Endodermal cell (in vitro differentiated cells): ENCODE results near the gene TBC1D21. TPM values are rescaled to one million over a fixed set of nuclear protein-coding genes. Genes with fewer than 3 reads are reported as not detected.

Experiments
- DNase-seq: peaks from one replicate; pipeline ENCODE4 v3.0.0-alpha.2; 2017
- H3K27ac ChIP-seq: 2 replicates; pipeline ENCODE4 v1.5.1; 2013; ENCODE audit warnings: mild to moderate bottlenecking, low read depth, low read length, moderate library complexity
- H3K27me3 ChIP-seq: 2 replicates; pipeline ENCODE4 v1.6.1; 2013; ENCODE audit warnings: mild to moderate bottlenecking, low read length, moderate library complexity; ENCODE audit not compliant: insufficient read depth, control insufficient read depth, poor library complexity, severe bottlenecking
- H3K36me3 ChIP-seq: 2 replicates; pipeline ENCODE4 v1.7.0; 2013; ENCODE audit warnings: mild to moderate bottlenecking, low read length, moderate library complexity; ENCODE audit not compliant: control insufficient read depth, insufficient read depth
- H3K4me1 ChIP-seq: one replicate; pipeline ENCODE4 v1.7.0; 2013; ENCODE audit warnings: low read length; ENCODE audit not compliant: control insufficient read depth, insufficient read depth
- H3K4me3 ChIP-seq: 2 replicates; pipeline ENCODE4 v1.5.1; 2013; ENCODE audit warnings: mild to moderate bottlenecking, low read length, moderate library complexity
- H3K9ac ChIP-seq: 2 replicates; pipeline ENCODE4 v1.6.1; 2013; ENCODE audit warnings: mild to moderate bottlenecking, low read length, moderate library complexity; ENCODE audit not compliant: poor library complexity, severe bottlenecking; ENCODE audit errors: extremely low read depth
- H3K9me3 ChIP-seq: 2 replicates; pipeline ENCODE4 v1.6.1; 2013; ENCODE audit warnings: mild to moderate bottlenecking, low read length, moderate library complexity; ENCODE audit not compliant: control insufficient read depth
- H3K27ac Mint-ChIP-seq: 2 replicates; pipeline ENCODE4 v1.8.0; 2020; ENCODE audit warnings: mixed read lengths
- H3K27me3 Mint-ChIP-seq: 2 replicates; pipeline ENCODE4 v1.8.0; 2021; ENCODE audit warnings: mild to moderate bottlenecking, mixed read lengths; ENCODE audit not compliant: insufficient read depth
- H3K36me3 Mint-ChIP-seq: 2 replicates; pipeline ENCODE4 v1.8.0; 2020; ENCODE audit warnings: low read depth, mixed read lengths
- H3K4me1 Mint-ChIP-seq: 2 replicates; pipeline ENCODE4 v1.8.0; 2020; ENCODE audit warnings: mixed read lengths
- H3K4me3 Mint-ChIP-seq: 2 replicates; pipeline ENCODE4 v1.8.0; 2020; ENCODE audit warnings: mild to moderate bottlenecking, moderate library complexity, mixed read lengths
- H3K9me3 Mint-ChIP-seq: 2 replicates; pipeline ENCODE4 v1.8.0; 2020; ENCODE audit warnings: mild to moderate bottlenecking, mixed read lengths
- CTCF ChIP-seq: fragments of 200-600 bp; sonication (generic); conservative IDR thresholded peaks from 2 replicates; pipeline ENCODE4 v1.5.0; 2021; ENCODE audit warnings: antibody characterized with exemption, mild to moderate bottlenecking
- WGBS, 2 experiments: methylation state at CpG; one replicate each; pipeline versions ENCODE4 v1.1.5 to v1.1.7; 2013; ENCODE audit warnings: missing lambda C conversion rate in 2 of 2, mixed read lengths in 1 of 2; ENCODE audit not compliant: insufficient coverage in 1 of 2, insufficient read length in 1 of 2; 5-methylcytosine and 5-hydroxymethylcytosine counted together
- total RNA-seq, 2 donors: library from RNA; stranded (reverse); fragmentation: NEBNext Ultra II Directional in 1 of 2; extraction: Animal tissue kit (Norgen Biotek cat#: 25700) in 1 of 2; gene quantifications; 2 replicates in 1 of 2; 3 replicates in 1 of 2; pipeline ENCODE4 v1.2.1, GENCODE V29; 2021

TBC1D21 gene
- total RNA-seq, 2 donors from 2014 or later: not detected

GRCh38 chr15:73930790-73931281, 57.5 kb downstream of the TBC1D21 start:
- no peak overlapping the region for H3K4me3 Mint-ChIP-seq
- peaks cover 19% of the 10 kb centered on the region for H3K4me1 Mint-ChIP-seq
- peaks cover 3% of the 10 kb centered on the region for H3K4me1 ChIP-seq

GRCh38 chr15:73931441-73931840, 58.1 kb downstream of the TBC1D21 start:
- H3K36me3 Mint-ChIP-seq: no peaks in the 10 kb centered on the region
- peaks cover 9% of the 10 kb centered on the region for H3K27me3 Mint-ChIP-seq
- H3K9me3 Mint-ChIP-seq: no peaks in the 10 kb centered on the region
- no peak for TF ChIP-seq CTCF
- WGBS, 2 experiments: 81 to 100% methylated on average over 1 to 2 of the region's 2 CpGs
- Histone ChIP-seq H3K9me3 (no peaks in the 10 kb centered on the region), H3K27ac (no peak overlapping the region), H3K9ac (no peak overlapping the region), H3K36me3 (no peaks in the 10 kb centered on the region), H3K27me3 (no peaks in the 10 kb centered on the region), H3K4me3 (no peak overlapping the region), H3K4me1 (no peaks in the 10 kb centered on the region)
- DNase-seq: no peak
- peaks cover 20% of the 10 kb centered on the region for H3K4me1 Mint-ChIP-seq
- no peak overlapping the region for H3K27ac Mint-ChIP-seq
- H3K4me3 Mint-ChIP-seq: no peak overlapping the region

More at GRCh38 chr15:73930790-73931281, 57.5 kb downstream of the TBC1D21 start:
- Mint-ChIP-seq H3K27me3 (peaks cover 12% of the 10 kb centered on the region), H3K27ac (no peak overlapping the region), H3K36me3 (no peaks in the 10 kb centered on the region), H3K9me3 (no peaks in the 10 kb centered on the region)
- H3K27ac ChIP-seq: no peak overlapping the region
- H3K4me3 ChIP-seq: no peak overlapping the region
- H3K9ac ChIP-seq: no peak overlapping the region
- no peaks in the 10 kb centered on the region for H3K36me3 ChIP-seq
- 93 to 100% methylated on average over 1 to 7 of the region's 7 CpGs for WGBS, 2 experiments
- H3K27me3 ChIP-seq: no peaks in the 10 kb centered on the region
- no peak for DNase-seq
- TF ChIP-seq CTCF: no peak
- H3K9me3 ChIP-seq: no peaks in the 10 kb centered on the region

GRCh38 chr15:73932381-73933191, 59.2 kb downstream of the TBC1D21 start:
- Histone ChIP-seq H3K9ac (no peak overlapping the region), H3K27ac (no peak overlapping the region), H3K36me3 (no peaks in the 10 kb centered on the region), H3K9me3 (no peaks in the 10 kb centered on the region), H3K4me1 (no peaks in the 10 kb centered on the region), H3K4me3 (no peak overlapping the region), H3K27me3 (no peaks in the 10 kb centered on the region)
- Mint-ChIP-seq H3K27ac (peak overlapping the region; percentile 55), H3K36me3 (no peaks in the 10 kb centered on the region), H3K27me3 (peaks cover 9% of the 10 kb centered on the region), H3K4me3 (no peak overlapping the region), H3K9me3 (no peaks in the 10 kb centered on the region), H3K4me1 (peaks cover 24% of the 10 kb centered on the region)
- no peak for DNase-seq
- 78 to 84% methylated on average over 6 of the region's 6 CpGs for WGBS, 2 experiments
- TF ChIP-seq CTCF: no peak
